Neuronal stem cell (in vitro differentiated cells): ENCODE results near the gene IRX3.

ENCODE experiments used
- DNase-seq: peaks from one replicate; pipeline ENCODE4 v3.0.0-alpha.2; 2013; ENCODE audit warnings: low spot score
- H2AFZ ChIP-seq: one replicate; pipeline ENCODE4 v1.6.1; 2013; ENCODE audit warnings: mild to moderate bottlenecking, low read length, inconsistent platforms
- H2AK5ac ChIP-seq: 2 replicates; pipeline ENCODE4 v1.6.1; 2013; ENCODE audit warnings: low read depth, mild to moderate bottlenecking, inconsistent platforms, low read length, moderate library complexity, mixed read lengths
- H2BK120ac ChIP-seq: 2 replicates; pipeline ENCODE4 v1.6.1; 2013; ENCODE audit warnings: low read depth, mild to moderate bottlenecking, inconsistent platforms, low read length, moderate library complexity, mixed read lengths
- H2BK12ac ChIP-seq: one replicate; pipeline ENCODE4 v1.6.1; 2013; ENCODE audit warnings: low read length, inconsistent platforms
- H2BK15ac ChIP-seq: 2 replicates; pipeline ENCODE4 v1.6.1; 2013; ENCODE audit warnings: mild to moderate bottlenecking, low read length, inconsistent platforms, mixed read lengths
- H2BK5ac ChIP-seq: one replicate; pipeline ENCODE4 v1.6.1; 2013; ENCODE audit warnings: inconsistent platforms, mild to moderate bottlenecking, low read length, moderate library complexity
- H3K14ac ChIP-seq: one replicate; pipeline ENCODE4 v1.6.1; 2013; ENCODE audit warnings: low read length, inconsistent platforms
- H3K18ac ChIP-seq: 2 replicates; pipeline ENCODE4 v1.6.1; 2013; ENCODE audit warnings: low read length, inconsistent platforms
- H3K23ac ChIP-seq: 2 replicates; pipeline ENCODE4 v1.6.1; 2013; ENCODE audit warnings: low read depth, mild to moderate bottlenecking, mixed read lengths, low read length, inconsistent platforms; ENCODE audit not compliant: poor library complexity
- H3K27ac ChIP-seq: replicated peaks from 3 replicates; pipeline ENCODE4 v1.5.1; 2013; ENCODE audit warnings: low read length, inconsistent platforms
- H3K27me3 ChIP-seq, 3 experiments: 2 replicates each; pipeline ENCODE4 v1.6.1; 2013; ENCODE audit warnings: low read length in 3 of 3, mild to moderate bottlenecking in 2 of 3, inconsistent platforms in 1 of 3, low read depth in 1 of 3, mixed read lengths in 1 of 3, moderate library complexity in 1 of 3; ENCODE audit not compliant: control insufficient read depth in 3 of 3, insufficient read depth in 3 of 3
- H3K36me3 ChIP-seq, 2 donors: replicated peaks in 1 of 2; 2 replicates each; pipeline ENCODE4 v1.6.1; 2013; ENCODE audit warnings: low read length in 2 of 2; ENCODE audit not compliant: control insufficient read depth in 2 of 2, insufficient read depth in 2 of 2
- H3K4ac ChIP-seq: 2 replicates; pipeline ENCODE4 v1.6.1; 2013; ENCODE audit warnings: inconsistent platforms, mild to moderate bottlenecking, low read length, moderate library complexity
- H3K4me1 ChIP-seq, 2 donors: 1 replicate in 1 of 2; 2 replicates in 1 of 2; pipeline ENCODE4 v1.6.1; 2013; ENCODE audit warnings: low read length in 2 of 2, low read depth in 1 of 2; ENCODE audit not compliant: control insufficient read depth in 2 of 2, insufficient read depth in 1 of 2
- H3K4me2 ChIP-seq: one replicate; pipeline ENCODE4 v1.6.1; 2013; ENCODE audit warnings: mild to moderate bottlenecking, low read length, inconsistent platforms; ENCODE audit not compliant: insufficient read depth, poor library complexity, severe bottlenecking
- H3K4me3 ChIP-seq, 2 donors: 2 replicates each; pipeline ENCODE4 v1.5.1; 2013; ENCODE audit warnings: low read length in 2 of 2, mild to moderate bottlenecking in 2 of 2, inconsistent platforms in 1 of 2, moderate library complexity in 1 of 2
- H3K79me1 ChIP-seq: one replicate; pipeline ENCODE4 v1.6.1; 2013; ENCODE audit warnings: low read depth, mild to moderate bottlenecking, inconsistent platforms, low read length, moderate library complexity
- H3K9ac ChIP-seq: one replicate; pipeline ENCODE4 v1.6.1; 2013; ENCODE audit warnings: mild to moderate bottlenecking, low read depth, low read length, inconsistent platforms; ENCODE audit not compliant: poor library complexity
- H3K9me3 ChIP-seq, 2 donors: replicated peaks in 1 of 2; 2 replicates each; pipeline versions ENCODE3 to v1.6.1; 2013; ENCODE audit warnings: low read length in 2 of 2, mild to moderate bottlenecking in 2 of 2, inconsistent platforms in 1 of 2, low read depth in 1 of 2, mixed read lengths in 1 of 2, moderate library complexity in 1 of 2; ENCODE audit not compliant: control insufficient read depth in 2 of 2, insufficient read depth in 1 of 2
- H4K8ac ChIP-seq: one replicate; pipeline ENCODE4 v1.6.1; 2013; ENCODE audit warnings: low read depth, mild to moderate bottlenecking, inconsistent platforms, low read length, moderate library complexity
- H4K91ac ChIP-seq: one replicate; pipeline ENCODE4 v1.6.1; 2013; ENCODE audit warnings: low read length, low read depth, mild to moderate bottlenecking, inconsistent platforms; ENCODE audit not compliant: poor library complexity
- WGBS, 2 donors: extraction: QIAGEN DNeasy Blood & Tissue Kit; methylation state at CpG; one replicate each; pipeline ENCODE4 v1.1.7; 2013; ENCODE audit warnings: missing lambda C conversion rate in 2 of 2, mixed read lengths in 1 of 2; ENCODE audit not compliant: insufficient read length in 2 of 2, insufficient replicate concordance in 1 of 2; ENCODE audit errors: extremely low coverage in 2 of 2; 5-methylcytosine and 5-hydroxymethylcytosine counted together

IRX3 gene

DNA sequence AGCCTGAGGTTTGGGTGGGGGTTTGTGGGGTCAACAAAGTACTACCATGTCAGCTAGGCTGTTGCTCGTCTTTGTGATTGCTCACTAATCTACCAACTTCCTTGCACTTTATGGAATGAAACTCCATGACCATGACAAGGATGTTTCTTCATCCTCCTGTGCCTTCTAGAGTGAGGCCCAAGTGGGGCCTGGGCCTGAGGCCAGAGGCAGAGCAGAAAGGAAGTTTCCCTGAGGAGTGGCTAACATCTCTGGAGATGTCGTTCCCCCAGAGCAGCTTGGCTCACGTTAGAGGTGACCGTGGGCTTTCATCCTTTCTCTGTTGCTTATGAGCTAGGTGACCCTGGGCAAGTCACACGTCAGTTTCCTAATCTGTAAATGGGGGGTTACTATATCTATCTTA is 41.0 kb upstream of the IRX3 start:
- Histone ChIP-seq H2BK12ac (no peak overlapping the region), H3K14ac (no peak overlapping the region)
- WGBS, 2 donors: no CpG with 5 or more reads among the region's 5 CpGs

GRCh38 chr16:54326266-54326662 is 39.7 kb upstream of the IRX3 start:
- Histone ChIP-seq H2BK5ac (no peak overlapping the region), H3K4me3 (no peak overlapping the region), H3K9ac (no peak overlapping the region), H4K8ac (no peak overlapping the region), H3K14ac (no peak overlapping the region), H2AFZ (no peak overlapping the region), H3K18ac (no peak overlapping the region), H3K79me1 (no peaks in the 10 kb centered on the region), H3K36me3 (no peaks in the 10 kb centered on the region), H3K4me2 (no peak overlapping the region), H3K27me3 (peaks cover 0 to 18% (median 0%) of the 10 kb centered on the region in 3 experiments), H2AK5ac (no peak overlapping the region), H3K27ac (no peak overlapping the region), H2BK120ac (no peak overlapping the region), H3K23ac (no peak overlapping the region), H3K9me3 (no peaks in the 10 kb centered on the region), H2BK15ac (no peak overlapping the region), H3K4me1 (peaks cover 3 to 4% of the 10 kb centered on the region in 2 donors), H3K4ac (no peak overlapping the region), H4K91ac (no peak overlapping the region), H2BK12ac (no peak overlapping the region)
- no CpG with 5 or more reads among the region's 3 CpGs for WGBS, 2 donors
- DNase-seq: no peak

More for the DNA sequence above, 41.0 kb upstream of the IRX3 start:
- no peak overlapping the region for H4K91ac ChIP-seq
- no peak overlapping the region for H4K8ac ChIP-seq
- H3K9me3 ChIP-seq: no peaks in the 10 kb centered on the region
- no peak overlapping the region for H3K23ac ChIP-seq
- H3K27ac ChIP-seq: no peak overlapping the region
- no peak overlapping the region for H3K18ac ChIP-seq
- no peak overlapping the region for H2BK15ac ChIP-seq
- H2AFZ ChIP-seq: no peak overlapping the region
- no peaks in the 10 kb centered on the region for H3K36me3 ChIP-seq
- no peak overlapping the region for H2BK120ac ChIP-seq
- peaks cover 2 to 6% of the 10 kb centered on the region in 2 donors for H3K4me1 ChIP-seq
- no peak overlapping the region for H2BK5ac ChIP-seq
- DNase-seq: no peak
- no peaks in the 10 kb centered on the region for H3K79me1 ChIP-seq
- peaks cover 0 to 18% (median 0%) of the 10 kb centered on the region in 3 experiments for H3K27me3 ChIP-seq
- no peak overlapping the region for H3K4me2 ChIP-seq
- no peak overlapping the region for H3K4ac ChIP-seq
- no peak overlapping the region for H3K9ac ChIP-seq
- H2AK5ac ChIP-seq: no peak overlapping the region
- no peak overlapping the region for H3K4me3 ChIP-seq

DNA sequence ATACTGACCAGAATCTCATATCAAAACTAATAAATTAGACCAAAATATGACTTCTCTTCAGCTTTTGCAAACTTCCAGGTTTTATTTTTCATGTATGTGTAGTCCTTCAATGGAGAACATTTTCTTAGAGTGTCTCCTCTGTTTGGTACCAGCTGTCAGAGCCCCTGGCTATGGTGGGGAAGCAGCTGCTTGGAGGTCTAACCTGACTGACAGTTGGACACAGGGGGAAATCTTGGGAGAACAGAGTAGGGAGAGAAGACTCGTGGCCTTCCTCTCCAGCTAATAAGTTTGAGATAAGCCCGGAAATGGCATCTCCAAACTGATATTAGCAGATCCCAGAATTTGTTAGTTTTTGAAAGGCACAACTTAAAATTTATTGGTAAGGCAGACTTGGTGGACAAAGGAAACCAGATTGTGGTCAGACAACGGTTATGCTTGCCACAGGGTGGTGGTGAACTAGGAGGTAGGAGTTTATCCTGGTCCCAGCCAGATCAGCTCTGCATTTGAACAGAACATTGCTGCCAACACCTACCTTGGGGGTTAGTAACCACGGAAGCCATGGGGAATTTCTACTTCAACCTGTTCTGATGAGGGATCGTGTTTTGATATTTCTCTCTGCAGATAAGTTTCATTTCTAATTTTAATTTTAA is 39.2 kb upstream of the IRX3 start:
- DNase-seq: no peak
- Histone ChIP-seq H3K4me3 (no peak overlapping the region), H3K4me2 (no peak overlapping the region), H3K14ac (no peak overlapping the region), H2AFZ (no peak overlapping the region), H3K23ac (no peak overlapping the region), H3K27ac (no peak overlapping the region), H2BK5ac (no peak overlapping the region), H3K9ac (no peak overlapping the region), H3K27me3 (peaks cover 0 to 18% (median 0%) of the 10 kb centered on the region in 3 experiments), H3K4me1 (peaks cover 2 to 4% of the 10 kb centered on the region in 2 donors), H4K91ac (no peak overlapping the region), H3K4ac (no peak overlapping the region), H2BK12ac (no peak overlapping the region), H3K18ac (no peak overlapping the region), H4K8ac (no peak overlapping the region), H3K9me3 (no peaks in the 10 kb centered on the region), H2BK120ac (no peak overlapping the region), H2AK5ac (no peak overlapping the region), H3K36me3 (no peaks in the 10 kb centered on the region), H2BK15ac (no peak overlapping the region), H3K79me1 (no peaks in the 10 kb centered on the region)
- WGBS, 2 donors: no CpG with 5 or more reads among the region's 5 CpGs

DNA sequence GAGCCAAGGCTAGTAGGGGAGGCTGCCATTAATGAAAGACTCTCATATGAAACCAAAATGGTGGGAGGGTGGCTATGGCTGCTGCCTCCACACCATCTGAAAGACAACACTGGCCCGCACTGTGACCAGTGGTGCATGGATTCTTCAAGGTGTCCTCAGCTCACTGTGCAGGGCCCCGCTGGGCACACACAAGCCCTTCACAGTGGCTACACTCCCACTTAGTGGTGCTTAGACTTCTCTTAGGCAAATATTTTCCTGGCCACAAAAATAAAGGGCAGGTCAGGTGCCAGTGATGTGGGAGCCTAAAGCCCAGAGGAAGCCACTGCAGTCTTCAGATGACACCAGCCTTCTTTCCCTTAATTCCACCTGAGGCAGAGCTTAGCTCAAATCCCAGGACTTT is 38.1 kb upstream of the IRX3 start:
- Histone ChIP-seq H3K4ac (no peak overlapping the region), H2AFZ (no peak overlapping the region), H3K27me3 (peaks cover 0 to 18% (median 0%) of the 10 kb centered on the region in 3 experiments), H3K9ac (no peak overlapping the region), H3K79me1 (no peaks in the 10 kb centered on the region), H3K36me3 (no peaks in the 10 kb centered on the region), H3K9me3 (no peaks in the 10 kb centered on the region), H3K4me2 (no peak overlapping the region), H2BK15ac (no peak overlapping the region), H3K27ac (no peak overlapping the region), H3K23ac (no peak overlapping the region), H3K18ac (peak overlapping the region; percentile 45), H3K4me1 (peaks cover 2 to 8% of the 10 kb centered on the region in 2 donors), H4K91ac (no peak overlapping the region), H2BK12ac (no peak overlapping the region), H2AK5ac (no peak overlapping the region), H3K4me3 (no peak overlapping the region), H3K14ac (peak overlapping the region; percentile 38), H2BK120ac (no peak overlapping the region), H2BK5ac (no peak overlapping the region), H4K8ac (no peak overlapping the region)
- DNase-seq: no peak
- WGBS, 2 donors: no CpG with 5 or more reads among the region's 2 CpGs
